Natural killer cell treated with Interleukin-12 subunit alpha and Interleukin-12 subunit beta and Interleukin-15 and Interleukin-18, amount 100 ng/mL, for 72 hours (primary cell): ENCODE results near the gene NID1. TPM values are rescaled to one million over a fixed set of nuclear protein-coding genes. Genes with fewer than 3 reads are reported as not detected.
"Not testable (repeated sequence)": the region's sequence is repeated elsewhere in the genome, so short reads cannot be mapped to it uniquely, and the experiment has no call there.

Experiments used
- ATAC-seq, 2 donors: fragments of 150-1000 bp; cut with Tn5 transposase in 1 of 2; sonication (Bioruptor Pico), chemical (Tn5 transposase) in 1 of 2; 2 replicates each; pipeline ENCODE4 v1.10.0; 2021
- DNase-seq: peaks from one replicate; pipeline ENCODE4 v3.0.0; 2022; ENCODE audit warnings: low spot score
- H3K27ac Mint-ChIP-seq, 2 donors: 1 replicate in 1 of 2; 2 replicates in 1 of 2; pipeline ENCODE4 v1.8.0; 2022; ENCODE audit warnings: mixed read lengths in 2 of 2, mild to moderate bottlenecking in 1 of 2, moderate library complexity in 1 of 2
- H3K27me3 Mint-ChIP-seq, 2 donors: 1 replicate in 1 of 2; 2 replicates in 1 of 2; pipeline ENCODE4 v1.8.0; 2022; ENCODE audit warnings: mixed read lengths in 2 of 2
- H3K36me3 Mint-ChIP-seq: one replicate; pipeline ENCODE4 v1.8.0; 2022; ENCODE audit warnings: mixed read lengths
- H3K4me1 Mint-ChIP-seq, 2 donors: 1 replicate in 1 of 2; 2 replicates in 1 of 2; pipeline ENCODE4 v1.8.0; 2022; ENCODE audit warnings: low read depth in 2 of 2, mixed read lengths in 2 of 2, mild to moderate bottlenecking in 1 of 2
- H3K4me3 Mint-ChIP-seq: one replicate; pipeline ENCODE4 v1.8.0; 2022; ENCODE audit warnings: mixed read lengths
- H3K9me3 Mint-ChIP-seq: 2 replicates; pipeline ENCODE4 v1.8.0; 2022; ENCODE audit warnings: mixed read lengths
- total RNA-seq, 2 donors: library from RNA; stranded (reverse); gene quantifications; one replicate each; pipeline ENCODE4 v1.2.3, GENCODE V29; 2022

The NID1 gene
- total RNA-seq, 2 donors from 2014 or later, result not detected

DNA sequence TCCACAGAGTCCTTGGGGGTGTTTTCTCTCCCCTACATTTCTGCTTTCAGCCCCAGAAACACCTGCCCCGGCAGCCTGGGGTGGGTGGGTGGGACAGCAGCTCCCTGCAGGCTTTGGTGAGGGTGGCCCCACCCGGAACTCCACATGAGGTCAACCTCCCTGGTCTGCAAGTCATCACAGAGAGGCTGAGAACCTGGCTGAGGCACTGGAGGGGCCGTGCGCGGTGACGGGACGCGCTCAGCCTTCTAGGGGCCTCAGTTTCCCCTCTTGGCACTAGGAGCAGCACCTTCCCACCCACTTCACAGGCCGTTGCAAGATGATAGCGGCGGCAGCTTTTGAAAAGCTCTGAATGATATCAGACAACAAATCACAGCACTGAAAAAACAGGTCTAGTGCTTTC, 37.7 kb upstream of the NID1 start:
- Mint-ChIP-seq H3K36me3 (no peaks in the 10 kb centered on the region), H3K27ac (no peak overlapping the region), H3K27me3 (peaks cover 6 to 7% of the 10 kb centered on the region in 2 donors), H3K9me3 (no peaks in the 10 kb centered on the region), H3K4me3 (no peak overlapping the region), H3K4me1 (peaks cover 3 to 6% of the 10 kb centered on the region in 2 donors)
- ATAC-seq, result no peak
- no peak for DNase-seq

DNA sequence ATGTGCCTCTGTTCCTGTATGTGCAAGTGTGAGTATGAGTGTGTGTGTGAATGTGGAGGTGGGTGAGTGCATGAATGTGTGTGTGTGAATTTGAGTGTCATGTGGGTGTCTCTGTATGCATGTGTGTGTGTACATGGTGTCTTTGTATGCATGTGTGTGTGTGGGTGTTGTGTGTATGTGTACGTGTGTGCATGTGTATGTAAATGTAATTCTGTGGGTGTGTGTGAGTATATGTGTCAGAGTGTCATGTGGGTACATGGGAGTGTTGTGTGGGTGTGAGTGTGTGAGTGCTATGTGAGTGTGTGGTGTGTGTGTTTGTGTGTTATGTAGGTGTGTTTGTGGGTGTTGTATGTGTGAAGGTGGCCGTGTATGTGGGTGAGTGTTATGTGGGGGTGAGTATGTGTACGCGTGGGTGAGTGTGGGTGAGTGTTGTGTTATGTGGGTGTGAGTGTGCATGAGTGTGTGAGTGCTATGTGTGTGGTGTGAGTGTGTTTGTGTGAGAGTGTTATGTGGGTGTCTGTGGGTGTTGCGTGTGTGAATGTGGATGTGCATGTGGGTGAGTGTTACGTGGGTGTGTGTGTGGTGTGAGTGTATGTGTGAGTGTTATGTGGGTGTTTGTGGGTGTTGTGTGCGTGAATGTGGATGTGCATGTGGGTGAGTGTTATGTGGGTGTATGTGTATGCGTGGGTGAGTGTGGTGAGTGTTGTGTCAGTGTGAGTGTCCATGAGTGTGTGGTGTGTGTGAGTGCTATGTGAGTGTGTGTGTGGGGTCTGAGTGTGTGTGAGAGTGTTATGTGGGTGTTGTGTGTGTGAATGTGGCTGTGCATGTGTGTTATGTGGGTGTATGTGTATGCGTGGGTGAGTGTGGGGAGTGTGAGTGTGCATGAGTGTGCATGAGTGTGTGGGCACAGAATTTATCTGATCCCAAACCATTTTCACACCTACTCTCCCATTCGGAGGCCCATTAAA, 36.6 kb upstream of the NID1 start:
- Mint-ChIP-seq H3K27ac (no peak overlapping the region), H3K4me3 (no peak overlapping the region), H3K27me3 (peaks cover 6 to 7% of the 10 kb centered on the region in 2 donors), H3K4me1 (peaks cover 6 to 9% of the 10 kb centered on the region in 2 donors), H3K36me3 (no peaks in the 10 kb centered on the region), H3K9me3 (no peaks in the 10 kb centered on the region)
- DNase-seq (no peak), ATAC-seq (peak in 1 of 2 donors; percentile 11)

DNA sequence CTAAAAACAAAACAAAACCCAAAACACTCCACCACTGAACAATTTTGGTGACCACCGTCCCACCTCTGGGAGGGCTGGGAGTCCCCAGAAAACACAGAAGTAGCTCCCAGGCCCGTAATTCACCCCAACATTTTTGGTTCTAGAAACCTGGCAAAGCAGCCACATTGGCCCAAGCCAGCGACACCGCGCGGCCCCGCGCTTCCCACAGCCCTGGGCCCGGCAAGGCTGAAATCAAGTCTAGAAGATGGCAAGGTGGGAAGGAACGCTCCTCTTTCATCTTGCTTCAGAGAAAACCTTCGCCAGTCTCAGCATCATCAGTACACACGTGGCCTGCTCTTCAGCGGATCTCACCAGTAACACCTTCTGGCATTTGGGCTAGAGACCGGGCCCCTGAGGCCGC, 35.9 kb upstream of the NID1 start:
- Mint-ChIP-seq H3K9me3 (no peaks in the 10 kb centered on the region), H3K27ac (no peak overlapping the region), H3K4me1 (peaks cover 6 to 12% of the 10 kb centered on the region in 2 donors), H3K27me3 (peaks cover 6 to 9% of the 10 kb centered on the region in 2 donors), H3K36me3 (no peaks in the 10 kb centered on the region), H3K4me3 (no peak overlapping the region)
- ATAC-seq, result no peak
- DNase-seq, result no peak

DNA sequence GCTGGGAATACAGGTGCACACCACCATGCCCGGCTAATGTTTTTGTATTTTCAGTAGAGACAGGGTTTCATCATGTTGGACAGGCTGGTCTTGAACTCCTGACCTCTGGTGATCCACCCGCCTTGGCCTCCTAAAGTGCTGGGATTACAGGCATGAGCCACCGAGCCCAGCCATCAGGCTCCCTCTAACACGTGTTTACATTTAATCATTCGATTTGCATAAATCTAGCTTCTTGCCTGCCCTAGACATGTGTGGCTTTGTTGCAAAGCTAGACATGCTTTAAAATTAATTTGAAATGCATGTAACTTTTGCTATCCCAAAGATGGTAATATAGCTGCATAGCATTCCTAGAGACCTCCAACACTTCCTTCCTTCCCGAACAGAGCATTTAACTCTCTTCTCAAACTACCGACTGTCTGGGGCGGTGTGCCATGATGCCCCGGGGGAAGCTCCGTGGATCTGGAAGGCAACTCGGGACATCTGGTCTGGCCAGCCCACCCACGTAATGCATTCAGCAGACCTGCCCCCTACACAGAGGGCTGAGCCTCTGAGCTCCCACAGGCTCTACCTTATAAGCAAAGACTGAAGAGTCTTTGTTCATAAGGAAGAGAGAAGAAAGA, 34.6 kb upstream of the NID1 start:
- DNase-seq, result no peak
- no peak overlapping the region for H3K4me3 Mint-ChIP-seq
- H3K9me3 Mint-ChIP-seq, result no peaks in the 10 kb centered on the region
- no peak for ATAC-seq
- H3K4me1 Mint-ChIP-seq, result peaks cover 6 to 14% of the 10 kb centered on the region in 2 donors
- peaks cover 8 to 14% of the 10 kb centered on the region in 2 donors for H3K27me3 Mint-ChIP-seq
- no peaks in the 10 kb centered on the region for H3K36me3 Mint-ChIP-seq
- H3K27ac Mint-ChIP-seq, result no peak overlapping the region

DNA sequence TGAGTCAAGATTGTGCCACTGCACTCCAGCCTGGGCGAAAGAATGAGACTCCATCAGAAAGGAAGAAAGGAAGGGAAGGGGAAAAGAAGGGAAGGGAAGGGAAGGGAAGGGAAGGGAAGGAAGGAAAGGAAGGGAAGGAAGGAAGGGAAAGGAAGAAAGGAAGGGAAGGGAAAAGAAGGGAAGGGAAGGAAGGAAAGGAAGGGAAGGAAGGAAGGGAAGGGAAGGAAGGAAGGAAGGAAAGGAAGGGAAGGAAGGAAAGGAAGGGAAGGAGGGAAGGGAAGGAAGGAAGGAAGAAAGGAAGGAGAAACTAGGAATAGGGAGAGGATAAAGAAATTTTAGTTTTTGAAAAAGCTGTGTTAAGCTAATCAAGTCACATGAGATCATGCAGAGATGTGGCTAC, 33.4 kb upstream of the NID1 start:
- peaks cover 14 to 20% of the 10 kb centered on the region in 2 donors for H3K27me3 Mint-ChIP-seq

DNA sequence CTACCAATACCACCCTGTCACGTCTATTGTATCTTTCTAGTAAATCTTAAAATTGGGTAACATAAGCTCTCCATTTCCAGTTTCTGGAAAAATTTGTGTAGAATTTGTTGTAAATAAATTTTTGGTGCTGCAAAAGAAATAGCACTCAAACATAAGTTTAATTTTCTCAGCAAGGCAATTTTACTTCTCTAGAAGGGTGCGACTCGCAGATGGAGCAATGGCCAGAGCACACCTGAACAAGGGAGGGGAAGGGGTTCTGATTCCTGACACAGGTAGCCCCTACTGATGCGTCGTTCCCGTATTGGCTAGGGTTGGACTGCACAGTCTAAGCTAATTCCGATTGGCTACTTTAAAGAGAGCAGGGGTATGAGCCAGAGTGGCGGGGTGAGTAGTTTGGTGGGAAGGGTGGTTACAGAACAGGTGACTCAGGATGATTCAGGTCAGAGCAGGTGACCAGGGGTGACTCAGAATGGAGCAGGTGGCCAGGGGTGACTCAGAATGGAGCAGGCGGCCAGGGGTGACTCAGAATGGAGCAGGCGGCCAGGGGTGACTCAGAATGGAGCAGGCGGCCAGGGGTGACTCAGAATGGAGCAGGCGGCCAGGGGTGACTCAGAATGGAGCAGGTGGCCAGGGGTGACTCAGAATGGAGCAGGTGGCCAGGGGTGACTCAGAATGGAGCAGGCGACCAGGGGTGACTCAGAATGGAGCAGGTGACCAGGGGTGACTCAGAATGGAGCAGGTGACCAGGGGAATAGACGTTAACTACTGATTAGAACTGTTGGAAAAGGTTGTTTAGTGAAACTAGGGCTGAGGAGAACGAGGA, 32.0 kb upstream of the NID1 start:
- Mint-ChIP-seq H3K27ac (peak overlapping the region; percentile 83 to 84), H3K4me1 (peaks cover 3 to 14% of the 10 kb centered on the region in 2 donors), H3K4me3 (peak overlapping the region; percentile 43), H3K27me3 (peaks cover 14 to 21% of the 10 kb centered on the region in 2 donors)
- not testable (repeated sequence) for H3K9me3 Mint-ChIP-seq, ATAC-seq, H3K36me3 Mint-ChIP-seq
- peak; percentile 81 for DNase-seq

More for the DNA sequence above, 33.4 kb upstream of the NID1 start:
- Mint-ChIP-seq H3K27ac (peak overlapping the region in 1 of 2 donors; percentile 7), H3K4me1 (peaks cover 3 to 14% of the 10 kb centered on the region in 2 donors), H3K4me3 (no peak overlapping the region), H3K9me3 (no peaks in the 10 kb centered on the region), H3K36me3 (no peaks in the 10 kb centered on the region)
- ATAC-seq, result no peak
- no peak for DNase-seq

DNA sequence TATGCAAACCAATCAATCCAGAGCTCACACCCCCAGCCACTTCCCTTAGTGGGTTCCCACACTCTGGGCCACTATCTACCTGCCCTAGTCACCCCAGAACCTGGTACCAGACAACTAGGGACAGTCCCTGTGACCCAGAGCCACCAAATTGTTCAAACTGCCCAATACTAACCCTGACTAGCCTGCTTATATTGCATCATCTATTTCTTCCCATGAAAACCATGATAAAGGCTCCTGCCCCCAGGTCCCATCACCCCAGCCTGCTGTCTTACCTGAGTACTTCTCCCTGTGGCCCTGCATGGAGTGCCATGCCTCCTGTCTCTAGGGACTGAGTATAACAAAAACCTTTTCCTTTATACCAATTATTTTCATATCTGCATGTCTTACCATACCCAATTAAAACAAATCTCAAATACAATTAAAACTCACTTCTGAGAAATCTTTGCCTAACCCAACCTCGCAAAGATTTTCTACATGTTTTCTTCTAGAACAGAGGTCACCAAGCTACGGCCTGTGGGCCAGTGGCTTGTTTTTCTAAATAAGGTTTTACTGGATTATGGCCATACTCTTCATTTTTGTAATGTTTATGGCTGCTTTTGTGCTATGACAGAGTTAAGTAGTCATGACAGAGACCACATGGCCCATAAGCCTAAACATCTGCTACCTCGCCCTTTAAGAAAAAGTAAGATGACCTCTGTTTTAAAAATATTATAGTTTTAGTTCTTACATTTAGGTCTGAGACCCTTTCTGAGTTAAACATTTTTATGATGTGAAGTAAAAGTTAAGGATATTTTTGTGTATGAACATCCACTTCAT, 31.0 kb upstream of the NID1 start:
- peak overlapping the region in 1 of 2 donors; percentile 83 for H3K27ac Mint-ChIP-seq
- DNase-seq (no peak), ATAC-seq (no peak)
- peaks cover 14 to 21% of the 10 kb centered on the region in 2 donors for H3K27me3 Mint-ChIP-seq
- no peaks in the 10 kb centered on the region for H3K9me3 Mint-ChIP-seq
- no peak overlapping the region for H3K4me3 Mint-ChIP-seq
- peaks cover 3 to 14% of the 10 kb centered on the region in 2 donors for H3K4me1 Mint-ChIP-seq
- H3K36me3 Mint-ChIP-seq, result no peaks in the 10 kb centered on the region

DNA sequence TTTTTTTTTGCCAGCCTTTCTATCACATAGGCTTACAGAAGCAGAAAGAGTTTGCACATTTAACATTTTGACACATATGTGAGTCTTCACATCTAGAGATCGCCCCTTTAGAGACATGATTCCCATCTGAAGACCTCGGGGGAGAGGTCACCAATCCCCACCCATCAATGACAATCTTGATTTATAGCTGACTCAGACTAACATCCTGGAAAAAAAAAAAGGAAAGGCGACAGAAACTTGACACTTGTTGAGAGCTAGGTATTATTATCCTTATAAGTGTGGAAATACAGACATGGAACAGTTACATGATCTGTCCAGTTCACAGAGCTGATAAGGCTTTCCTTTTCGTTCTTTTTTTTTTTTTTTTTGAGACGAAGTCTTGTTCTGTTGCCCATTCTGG, 28.0 kb upstream of the NID1 start:
- no peak for DNase-seq
- Mint-ChIP-seq H3K27me3 (peaks cover 14 to 15% of the 10 kb centered on the region in 2 donors), H3K4me3 (no peak overlapping the region), H3K4me1 (peaks cover 3 to 14% of the 10 kb centered on the region in 2 donors), H3K9me3 (no peaks in the 10 kb centered on the region), H3K27ac (no peak overlapping the region), H3K36me3 (no peaks in the 10 kb centered on the region)
- no peak for ATAC-seq

DNA sequence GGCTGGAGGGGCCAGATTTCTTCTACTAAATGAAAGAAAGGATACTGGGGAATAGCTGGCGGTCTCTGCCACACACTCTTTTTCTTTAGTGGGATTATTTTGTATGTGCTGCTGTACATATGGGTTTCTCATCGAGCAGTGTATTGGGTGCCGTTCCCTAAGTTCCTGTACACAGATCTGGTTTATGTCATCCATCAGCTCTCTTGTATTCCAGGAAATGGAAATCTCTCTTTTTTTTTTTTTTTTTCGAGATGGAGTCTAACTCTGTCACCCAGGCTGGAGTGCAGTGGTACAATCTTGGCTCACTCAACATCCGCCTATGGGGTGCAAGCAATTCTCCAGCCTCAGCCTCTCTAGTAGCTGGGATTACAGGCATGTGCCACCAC, 27.0 kb upstream of the NID1 start:
- no peak overlapping the region for H3K27ac Mint-ChIP-seq
- DNase-seq (no peak), ATAC-seq (no peak)
- no peaks in the 10 kb centered on the region for H3K9me3 Mint-ChIP-seq
- no peaks in the 10 kb centered on the region for H3K36me3 Mint-ChIP-seq
- H3K4me1 Mint-ChIP-seq, result peaks cover 3 to 9% of the 10 kb centered on the region in 2 donors
- H3K27me3 Mint-ChIP-seq, result peaks cover 14 to 15% of the 10 kb centered on the region in 2 donors
- no peak overlapping the region for H3K4me3 Mint-ChIP-seq

DNA sequence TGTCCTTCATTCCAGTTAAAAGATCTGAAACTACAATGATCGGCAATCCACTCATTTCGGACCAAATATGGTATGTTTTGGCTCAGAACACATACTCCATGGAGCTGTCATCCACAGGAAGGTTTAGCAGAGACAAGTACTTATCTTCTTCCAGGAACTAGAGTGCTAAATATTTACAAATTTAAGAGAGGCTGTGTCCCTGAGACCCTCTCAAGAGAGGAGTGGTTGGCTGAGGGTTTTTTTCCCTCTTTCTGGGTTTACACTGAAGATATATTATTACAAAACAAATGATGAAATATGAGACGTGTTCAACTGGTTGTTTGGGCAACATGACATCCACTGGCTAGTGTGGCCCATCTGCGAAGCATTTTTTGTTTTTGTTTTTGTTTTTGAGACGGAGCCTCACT, 25.9 kb upstream of the NID1 start:
- Mint-ChIP-seq H3K27me3 (peaks cover 12 to 15% of the 10 kb centered on the region in 2 donors), H3K4me1 (peaks cover 0 to 2% of the 10 kb centered on the region in 2 donors), H3K9me3 (no peaks in the 10 kb centered on the region), H3K36me3 (no peaks in the 10 kb centered on the region), H3K4me3 (no peak overlapping the region), H3K27ac (no peak overlapping the region)
- ATAC-seq, result no peak
- DNase-seq, result no peak

DNA sequence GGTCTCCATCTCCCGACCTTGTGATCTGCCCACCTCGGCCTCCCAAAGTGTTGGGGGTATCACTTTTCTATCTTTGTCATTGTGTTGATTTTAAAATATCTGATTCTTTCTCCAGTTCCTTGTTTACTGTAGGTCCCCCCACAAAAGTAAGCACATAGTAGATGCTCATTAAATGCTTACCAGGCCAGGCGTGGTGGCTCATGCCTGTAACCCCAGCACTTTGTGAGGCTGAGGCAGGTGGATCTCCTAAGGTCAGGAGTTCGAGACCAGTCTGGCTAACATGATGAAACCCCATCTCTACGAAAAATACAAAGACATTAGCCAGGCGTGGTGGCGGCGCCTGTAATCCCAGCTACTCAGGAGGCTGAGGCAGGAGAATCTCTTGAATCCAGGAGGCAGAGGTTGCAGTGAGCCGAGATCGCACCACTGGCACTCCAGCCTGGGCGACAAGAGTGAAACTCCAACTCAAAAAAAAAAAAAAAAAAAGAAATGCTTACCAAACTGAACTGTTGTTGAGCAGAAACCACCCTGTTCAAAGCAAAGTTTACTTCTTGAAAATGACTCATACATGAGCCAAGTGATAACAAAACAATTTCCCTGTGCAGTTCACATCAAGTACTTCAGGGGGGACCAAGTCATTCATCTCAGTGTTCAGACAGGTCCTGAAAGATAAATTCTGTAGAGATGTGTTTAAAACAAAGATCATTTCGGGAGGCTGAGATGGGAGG, 24.3 kb upstream of the NID1 start:
- Mint-ChIP-seq H3K27ac (no peak overlapping the region), H3K27me3 (peaks cover 5 to 10% of the 10 kb centered on the region in 2 donors)

DNA sequence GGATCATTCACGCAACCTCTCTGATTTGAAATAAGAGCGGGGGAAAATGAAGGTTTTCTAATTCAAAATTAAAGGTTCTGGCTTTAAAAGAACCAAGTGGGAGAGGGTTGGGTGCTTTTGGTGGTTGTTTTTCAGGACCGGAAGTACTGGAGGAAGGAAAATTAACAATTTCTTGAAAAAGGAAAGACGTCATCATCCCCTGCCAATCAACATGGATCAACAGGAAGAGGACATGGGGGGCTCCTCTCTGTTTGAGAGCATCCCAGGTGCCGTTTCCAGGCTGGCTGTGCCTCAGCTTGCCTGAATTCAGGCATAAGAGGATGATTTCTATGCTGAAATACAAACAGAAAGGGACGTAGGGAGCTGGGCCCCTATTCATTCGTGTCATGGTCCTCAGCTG, 21.6 kb upstream of the NID1 start:
- ATAC-seq (no peak), DNase-seq (no peak)
- H3K9me3 Mint-ChIP-seq, result no peaks in the 10 kb centered on the region
- H3K4me1 Mint-ChIP-seq, result no peaks in the 10 kb centered on the region
- H3K4me3 Mint-ChIP-seq, result no peak overlapping the region
- no peak overlapping the region for H3K27ac Mint-ChIP-seq
- H3K27me3 Mint-ChIP-seq, result peaks cover 0 to 7% of the 10 kb centered on the region in 2 donors
- H3K36me3 Mint-ChIP-seq, result no peaks in the 10 kb centered on the region

More for the DNA sequence above, 24.3 kb upstream of the NID1 start:
- Mint-ChIP-seq H3K9me3 (no peaks in the 10 kb centered on the region), H3K36me3 (no peaks in the 10 kb centered on the region), H3K4me3 (no peak overlapping the region), H3K4me1 (no peaks in the 10 kb centered on the region)
- DNase-seq (no peak), ATAC-seq (peak in 1 of 2 donors; percentile 62)
